Vagina (tissue), 2 donors: Measurements from ENCODE around the gene LSM5. TPM values are rescaled to one million over a fixed set of nuclear protein-coding genes. Genes with fewer than 3 reads are reported as not detected.

Experiments used
- DNase-seq, 2 donors: peaks; one replicate each; pipeline ENCODE4 v3.0.0-alpha.2; 2017; ENCODE audit errors: extremely low spot score in 2 of 2
- H3K27ac ChIP-seq: fragments of 200-600 bp; sonication (generic); one replicate; pipeline ENCODE4 v1.5.1; 2019
- H3K27me3 ChIP-seq: fragments of 200-600 bp; sonication (generic); one replicate; pipeline ENCODE4 v1.5.1; 2019
- H3K36me3 ChIP-seq, 2 donors: fragments of 200-600 bp; sonication (generic); one replicate each; pipeline ENCODE4 v1.5.1; 2017 to 2019
- H3K4me1 ChIP-seq: fragments of 200-600 bp; sonication (generic); one replicate; pipeline ENCODE4 v1.5.1; 2019
- H3K4me3 ChIP-seq, 2 donors: fragments of 200-600 bp; sonication (generic); 1 replicate in 1 of 2; 2 replicates in 1 of 2; pipeline ENCODE4 v1.5.1; 2016 to 2019
- H3K9me3 ChIP-seq: fragments of 200-600 bp; sonication (generic); one replicate; pipeline ENCODE4 v1.5.1; 2019
- CTCF ChIP-seq, 3 experiments: fragments of 450-650 bp in 2 of 3; fragments of 200-600 bp in 1 of 3; sonication (generic) in 1 of 3; IDR thresholded peaks; one replicate each; pipeline ENCODE4 v1.5.1; 2017 to 2019; ENCODE audit warnings: antibody characterized with exemption in 3 of 3, mild to moderate bottlenecking in 2 of 3, moderate library complexity in 2 of 3
- POLR2A ChIP-seq, 2 donors: fragments of 450-650 bp; IDR thresholded peaks; one replicate each; pipeline ENCODE4 v1.6.1; 2017; ENCODE audit warnings: antibody characterized with exemption in 2 of 2, mild to moderate bottlenecking in 2 of 2, moderate library complexity in 2 of 2
- POLR2AphosphoS5 ChIP-seq, 2 donors: sonication (generic); formaldehyde crosslinking; IDR thresholded peaks; one replicate each; pipeline ENCODE4 v1.9.0; 2017; ENCODE audit warnings: antibody characterized with exemption in 2 of 2, mild to moderate bottlenecking in 2 of 2, low read depth in 1 of 2; ENCODE audit not compliant: insufficient read depth in 1 of 2
- intact Hi-C: fragments of 100-400 bp; cut with DNase I; formaldehyde crosslinking; loops from one replicate; pipeline ENCODE4 v1.15.1; 2023
- total RNA-seq: library from RNA; depleted of rRNA; stranded (reverse); fragments of >200 nt; gene quantifications from one replicate; pipeline ENCODE4 v1.2.3, GENCODE V29; 2016

LSM5 gene
- total RNA-seq, 1 donor from 2014 or later = 31.9 TPM

GRCh38 chr7:32447218-32447617 is 43.0 kb downstream of the LSM5 start:
- no peak for DNase-seq
- no peaks in the 10 kb centered on the region for H3K36me3 ChIP-seq
- no peaks in the 10 kb centered on the region for H3K4me1 ChIP-seq
- no peaks in the 10 kb centered on the region for H3K27me3 ChIP-seq
- no peaks in the 10 kb centered on the region for H3K9me3 ChIP-seq
- no peak overlapping the region for H3K4me3 ChIP-seq
- intact Hi-C loops = no loop called here
- H3K27ac ChIP-seq = no peak overlapping the region
- TF ChIP-seq POLR2A (IDR thresholded peaks at IDR 0.05) (no peak), POLR2AphosphoS5 (IDR thresholded peaks at IDR 0.05; ENCODE audit: insufficient read depth in 1 of 2, low read depth in 1 of 2) (no peak), CTCF (IDR thresholded peaks at IDR 0.05) (no peak)

DNA sequence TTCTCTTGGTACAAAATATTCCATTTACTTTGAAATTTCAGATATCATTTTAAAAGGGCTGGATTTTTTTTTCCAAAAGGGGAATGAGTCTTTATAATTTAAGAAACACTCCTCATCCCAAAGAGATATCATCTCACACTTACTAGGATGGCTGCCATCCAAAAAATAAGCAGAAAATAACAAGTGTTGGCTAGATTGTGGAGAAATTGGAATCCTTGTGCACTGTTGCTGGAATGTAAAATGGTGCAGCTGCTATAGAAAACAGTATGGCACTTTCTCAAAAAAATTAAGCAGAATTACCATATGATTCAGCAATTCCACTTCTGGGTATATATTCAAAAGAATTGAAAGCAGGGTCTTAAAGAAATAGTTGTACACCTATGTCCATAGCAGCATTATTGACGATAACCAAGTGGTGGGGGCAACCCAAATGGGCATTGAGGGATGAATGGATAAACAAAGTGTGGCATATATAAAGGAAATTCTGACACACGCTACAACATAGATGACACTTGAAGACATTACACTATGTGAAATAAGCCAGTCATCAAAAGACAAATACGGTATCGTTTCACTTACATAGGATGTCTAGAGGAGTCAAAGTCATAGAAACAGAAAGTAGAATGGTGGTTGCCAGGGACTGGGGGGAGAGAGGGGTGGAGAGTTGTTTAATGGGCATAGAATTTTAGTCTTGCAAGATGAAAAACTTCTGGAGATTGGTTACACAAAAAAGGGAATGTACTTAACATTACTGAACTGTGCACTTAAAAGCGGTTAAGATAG is 53.8 kb downstream of the LSM5 start:
- Histone ChIP-seq H3K4me3 (no peak overlapping the region), H3K9me3 (no peaks in the 10 kb centered on the region), H3K36me3 (no peaks in the 10 kb centered on the region), H3K27me3 (no peaks in the 10 kb centered on the region), H3K4me1 (no peaks in the 10 kb centered on the region), H3K27ac (no peak overlapping the region)
- intact Hi-C loops = no loop called here
- no peak for DNase-seq
- no peak for TF ChIP-seq CTCF (IDR thresholded peaks at IDR 0.05)
- no peak for TF ChIP-seq POLR2A (IDR thresholded peaks at IDR 0.05)
- no peak for TF ChIP-seq POLR2AphosphoS5 (IDR thresholded peaks at IDR 0.05; ENCODE audit: insufficient read depth in 1 of 2, low read depth in 1 of 2)

Other genes with a start within 250 kb of the LSM5 start
- 25.5 TPM for gene AVL9, start 5.1 kb upstream of the LSM5 start, total RNA-seq